ENCODE data around the gene DIP2B.

DIP2B gene

DNA sequence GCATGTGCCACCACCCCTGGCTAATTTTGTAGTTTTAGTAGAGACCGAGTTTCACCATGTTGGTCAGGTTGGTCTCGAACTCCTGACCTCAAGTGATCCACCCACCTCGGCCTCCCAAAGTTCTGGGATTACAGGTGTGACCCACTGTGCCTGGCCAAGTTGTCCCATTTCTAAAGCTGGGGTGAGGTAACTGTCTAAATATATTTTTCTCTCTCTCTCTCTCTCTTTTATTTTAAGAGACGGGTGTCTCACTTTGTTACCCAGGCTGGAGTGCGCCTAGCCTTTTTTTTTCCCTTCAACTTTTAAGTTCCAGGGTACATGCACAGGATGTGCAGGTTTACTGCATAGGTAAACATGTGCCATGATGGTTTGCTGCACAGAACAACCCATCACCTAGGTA lies 267.7 kb downstream of the DIP2B start:
- no peak for DNase-seq (ENCODE audit: low spot score)

DNA sequence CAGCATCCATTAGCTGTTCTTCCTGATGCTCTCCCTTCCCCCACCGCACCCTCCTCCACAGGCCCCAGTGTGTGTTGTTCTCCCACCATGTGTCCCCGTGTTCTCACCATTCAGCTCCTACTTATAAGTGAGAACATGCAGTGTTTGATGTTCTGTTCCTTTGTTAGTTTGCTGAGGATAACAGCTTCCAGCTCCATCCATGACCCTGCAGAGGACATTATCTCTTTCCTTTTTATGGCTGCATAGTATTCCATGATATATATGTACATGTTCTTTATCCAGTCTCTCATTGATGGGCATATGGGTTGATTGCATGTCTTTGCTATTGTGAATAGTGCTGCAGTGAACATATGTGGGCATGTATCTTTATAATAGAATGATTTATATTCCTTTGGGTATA lies 268.1 kb downstream of the DIP2B start:
- no peak for DNase-seq (ENCODE audit: low spot score)

DNA sequence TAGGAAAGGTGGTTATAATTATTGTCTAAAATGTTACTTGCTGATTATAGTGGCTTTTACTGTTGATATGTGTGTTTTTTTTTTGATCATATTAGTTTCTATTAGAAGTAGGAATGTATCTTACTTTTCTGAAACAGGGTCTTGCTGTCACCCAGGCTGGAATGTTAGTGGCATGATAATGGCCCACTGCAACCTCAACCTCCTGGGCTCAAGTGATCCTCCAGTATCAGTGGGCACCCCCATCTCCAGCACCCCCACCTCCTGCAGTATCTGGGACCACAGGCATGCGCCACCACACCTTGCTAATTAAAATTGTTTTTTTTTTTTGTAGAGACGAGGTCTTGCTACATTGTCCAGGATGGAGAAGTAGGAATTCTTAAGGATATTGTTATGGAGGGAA lies 270.5 kb downstream of the DIP2B start:
- DNase-seq (ENCODE audit: low spot score), result no peak

DNA sequence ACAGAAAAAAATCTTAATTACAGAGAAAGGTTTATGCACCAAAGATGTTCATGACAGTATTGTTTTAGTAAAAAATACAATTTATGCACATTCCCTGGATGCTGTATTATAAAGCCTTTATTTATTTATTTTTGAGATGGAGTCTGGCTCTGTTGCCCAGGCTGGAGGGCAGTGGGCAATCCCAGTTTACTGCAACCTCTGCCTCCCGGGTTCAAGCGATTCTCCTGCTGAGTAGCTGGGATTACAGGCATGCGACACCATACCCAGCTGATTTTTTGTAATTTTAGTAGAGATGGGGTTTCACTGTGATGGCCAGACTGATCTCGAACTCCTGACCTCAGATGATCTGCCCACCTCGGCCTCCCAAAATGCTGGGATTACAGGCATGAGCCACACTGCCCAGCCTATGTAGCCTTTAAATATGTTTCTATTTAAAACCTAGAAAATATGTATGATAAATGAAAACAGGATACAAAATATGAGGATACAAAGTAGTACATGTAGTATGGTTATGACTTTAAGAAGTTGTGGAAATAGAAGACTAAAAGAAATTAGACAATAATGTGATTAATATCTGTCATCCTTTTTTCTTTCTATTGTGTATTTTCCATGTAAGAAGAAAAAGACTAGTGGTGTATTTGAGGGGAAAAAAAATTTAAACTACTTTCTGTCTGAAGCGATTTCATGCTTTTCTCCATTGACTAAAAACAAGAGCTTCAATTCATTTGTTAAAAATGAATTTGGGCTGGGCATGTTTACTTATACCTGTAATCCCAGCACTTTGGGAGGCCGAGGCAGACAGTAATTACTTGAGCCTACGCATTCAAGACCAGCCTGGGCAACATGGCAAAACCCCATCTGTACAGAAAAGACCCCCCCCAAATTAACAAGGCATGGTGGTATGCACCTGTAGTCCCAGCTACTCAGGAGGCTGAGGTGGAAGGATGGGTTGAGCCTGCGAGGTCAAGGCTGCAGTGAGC lies 272.3 kb downstream of the DIP2B start:
- no peak for DNase-seq (ENCODE audit: low spot score)

DNA sequence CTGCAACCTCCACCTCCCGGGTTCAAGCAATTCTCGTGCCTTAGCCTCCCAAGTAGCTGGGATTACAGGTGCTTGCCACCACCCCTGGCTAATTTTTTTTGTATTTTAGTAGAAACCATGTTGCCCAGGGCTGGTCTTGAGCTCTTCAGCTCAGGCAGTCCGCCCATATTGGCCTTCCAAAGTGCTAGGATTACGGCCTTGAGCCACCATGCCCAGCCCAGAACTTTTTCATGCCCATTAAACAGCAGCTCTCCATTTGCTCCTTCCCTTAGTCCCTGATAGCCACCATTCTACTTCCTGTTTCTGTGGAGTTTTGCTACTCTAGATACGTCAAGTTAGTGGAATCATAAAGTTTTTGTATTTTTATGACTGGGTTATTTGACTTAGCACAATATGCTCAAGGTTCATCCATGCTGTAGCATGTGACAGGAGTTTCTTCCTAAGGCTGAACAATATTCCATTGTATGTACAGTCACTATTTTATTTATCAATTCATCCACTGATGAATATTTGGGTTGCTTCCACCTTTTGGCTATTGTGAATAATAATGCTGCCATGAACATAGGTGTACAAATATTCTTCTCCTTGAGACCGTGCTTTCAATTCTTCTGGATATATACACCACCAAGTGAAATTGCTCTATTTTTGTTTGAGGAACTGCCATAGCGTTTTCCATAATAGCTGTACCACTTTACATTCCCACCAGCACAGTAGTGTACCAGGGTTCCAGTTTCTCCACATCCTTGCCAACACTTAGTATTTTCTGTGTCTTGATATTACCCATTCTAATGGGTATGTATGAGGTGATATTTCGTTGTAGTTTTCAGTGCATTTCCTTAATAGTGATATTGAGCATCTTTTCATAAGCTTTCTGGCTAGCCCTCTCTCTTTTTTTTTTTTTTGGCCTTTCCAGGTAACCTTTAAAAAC lies 274.1 kb downstream of the DIP2B start:
- no peak for DNase-seq (ENCODE audit: low spot score)

DNA sequence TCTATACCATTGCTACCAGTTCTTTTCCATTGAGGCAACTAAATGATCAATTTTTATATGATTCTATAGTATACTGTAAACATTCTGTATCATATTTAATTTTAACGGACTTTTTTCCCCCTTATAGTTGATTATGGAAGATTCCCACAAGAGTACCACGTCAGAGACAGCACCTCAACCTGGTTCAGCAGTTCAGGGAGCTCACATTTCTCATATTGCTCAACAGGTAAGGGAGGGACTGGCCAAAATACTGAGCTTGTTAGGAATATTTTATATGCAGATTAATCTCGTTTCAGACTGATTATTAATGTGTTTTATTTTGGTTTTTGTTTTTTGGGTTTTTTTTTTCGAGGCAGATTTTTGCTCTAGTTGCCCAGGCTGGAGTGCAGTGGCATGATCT lies 275.2 kb downstream of the DIP2B start:
- no peak for DNase-seq (ENCODE audit: low spot score)

DNA sequence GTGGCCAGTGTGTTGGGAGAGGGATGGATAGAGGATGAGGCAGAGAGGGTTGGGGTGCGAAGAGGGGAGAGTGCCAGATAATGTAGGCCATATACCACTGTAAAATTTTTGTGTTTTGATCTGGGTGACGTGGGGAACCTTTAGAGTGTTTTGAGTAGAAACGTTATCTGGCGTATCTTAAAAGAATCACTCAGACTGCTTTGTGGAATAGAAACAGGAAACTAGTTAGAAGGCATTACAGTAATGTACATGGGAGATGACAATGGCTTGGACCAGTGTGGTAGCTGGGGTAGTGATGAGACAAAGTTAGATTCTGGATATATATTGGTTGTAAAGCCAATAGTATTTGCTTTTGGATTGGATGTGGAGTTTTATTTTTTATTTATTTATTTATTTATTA lies 279.7 kb downstream of the DIP2B start:
- DNase-seq (ENCODE audit: low spot score), result no peak

DNA sequence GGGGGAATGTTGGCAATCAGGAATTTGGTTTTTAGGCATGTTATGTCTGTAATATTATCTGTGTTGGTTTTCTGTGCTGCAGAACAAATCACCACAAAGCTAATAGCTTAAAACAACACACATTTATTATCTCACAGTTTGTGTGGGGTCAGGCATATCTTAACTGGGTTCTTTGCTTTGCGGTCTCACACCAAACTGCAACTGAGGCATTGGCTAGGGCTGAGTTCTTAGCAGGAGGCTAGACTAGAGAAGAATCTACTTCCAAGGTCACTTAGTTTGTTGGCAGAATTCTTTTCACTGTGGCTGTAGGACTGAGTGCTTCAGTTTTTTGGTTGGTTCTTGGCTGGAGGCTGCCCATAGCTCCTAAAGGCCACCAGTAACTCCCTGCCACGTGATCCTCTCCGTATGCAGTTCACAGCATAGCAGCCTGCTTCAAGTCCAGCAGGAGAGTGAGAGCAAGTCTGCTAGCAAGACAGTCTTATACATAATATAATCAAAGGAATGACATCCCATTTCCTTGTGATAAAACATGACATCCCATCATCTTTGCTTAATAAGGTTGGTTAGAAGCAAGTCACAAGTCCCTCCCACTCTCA lies 280.7 kb downstream of the DIP2B start:
- no peak for DNase-seq (ENCODE audit: low spot score)

DNA sequence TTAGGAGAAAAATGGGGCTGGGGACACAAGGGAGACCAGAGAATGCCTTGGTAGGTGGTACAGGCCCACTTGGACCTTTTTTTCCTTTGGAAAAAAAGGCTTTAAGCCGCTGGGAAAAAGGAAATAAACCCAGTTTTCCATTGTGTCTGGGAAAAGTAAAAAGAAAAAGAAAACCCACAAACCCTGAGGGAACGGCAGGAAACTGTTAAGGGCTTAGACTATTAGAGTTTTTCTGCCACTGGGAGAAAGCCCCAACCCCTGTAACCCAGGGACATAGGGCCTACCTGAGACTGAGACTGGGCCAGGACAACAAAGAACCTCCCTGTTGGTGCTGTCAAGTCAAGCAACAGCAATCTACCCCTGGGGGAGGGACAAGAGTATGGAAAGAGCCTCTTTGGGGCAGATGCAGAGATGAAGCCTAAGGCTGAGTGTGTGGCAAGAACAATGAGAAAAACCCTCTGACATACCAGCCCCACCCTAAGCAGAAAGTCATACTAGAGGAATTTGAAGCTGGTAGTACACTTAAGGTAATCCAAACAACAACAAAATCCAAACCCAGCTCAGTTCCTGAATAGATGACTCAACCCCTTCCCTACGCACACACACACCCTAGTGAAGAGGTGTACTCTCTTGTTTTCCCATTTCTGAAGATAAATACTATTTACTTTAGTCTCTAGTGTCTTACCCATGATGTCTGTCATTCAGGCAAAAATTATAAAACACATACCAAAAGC lies 281.9 kb downstream of the DIP2B start:
- no peak for DNase-seq (ENCODE audit: low spot score)

DNA sequence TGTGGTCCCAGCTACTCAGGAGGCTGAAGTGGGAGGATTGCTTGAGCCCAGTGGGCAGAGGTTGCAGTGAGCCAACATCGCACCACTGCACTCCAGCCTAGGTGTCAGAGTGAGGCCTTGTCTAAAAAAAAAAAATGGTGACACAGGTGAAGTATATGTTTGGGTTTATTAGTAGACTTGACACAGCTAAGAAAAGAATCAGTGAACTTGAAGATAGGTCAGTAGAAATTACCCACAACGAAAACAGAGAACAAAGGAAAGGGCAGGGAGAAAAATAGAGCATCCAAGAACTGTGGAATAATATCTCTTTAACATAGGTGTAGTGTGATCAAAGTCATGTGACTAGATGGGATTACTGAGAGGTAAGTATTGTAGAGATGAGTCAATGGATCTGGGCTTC lies 282.8 kb downstream of the DIP2B start:
- DNase-seq (ENCODE audit: low spot score), result no peak

DNA sequence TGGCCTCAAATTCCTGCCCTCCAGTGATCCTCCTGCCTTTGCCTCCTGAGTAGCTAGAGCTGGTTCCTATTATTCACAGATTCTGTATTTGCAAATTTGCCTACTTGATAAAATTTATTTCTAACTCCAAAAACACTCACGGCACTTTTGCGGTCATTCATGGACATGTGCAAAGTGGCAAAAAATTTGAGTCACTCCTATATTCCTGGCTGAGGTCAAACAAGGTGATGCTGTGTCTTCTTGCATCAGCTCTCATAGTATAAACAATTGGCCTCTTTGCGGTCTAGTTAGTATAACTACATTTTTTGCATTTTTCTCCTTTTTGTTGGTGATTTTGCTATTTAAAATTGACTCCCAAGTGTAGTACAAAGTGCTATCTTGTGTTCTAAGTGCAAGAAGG lies 283.8 kb downstream of the DIP2B start:
- DNase-seq (ENCODE audit: low spot score), result no peak

DNA sequence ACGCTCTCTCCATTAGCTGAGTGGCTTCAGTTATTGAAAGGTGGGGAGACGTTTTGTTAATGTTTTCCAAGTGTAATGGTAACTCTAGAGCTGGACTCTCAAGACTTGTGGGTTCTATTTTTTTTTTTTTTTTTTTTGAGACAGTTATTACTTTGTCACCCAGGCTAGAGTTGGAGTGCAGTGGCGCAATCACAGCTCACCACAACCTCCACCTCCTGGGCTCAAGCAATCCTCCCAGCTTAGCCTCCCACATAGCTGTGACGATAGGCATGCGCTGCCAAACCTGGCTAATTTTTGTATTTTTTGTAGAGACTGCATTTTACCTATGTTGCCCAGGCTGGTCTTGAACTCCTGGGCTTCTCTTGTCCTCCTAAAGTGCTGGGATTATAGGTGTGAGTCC lies 285.3 kb downstream of the DIP2B start:
- no peak for DNase-seq (ENCODE audit: low spot score)
